Ovary (tissue), 3 donors: Measurements from ENCODE around the gene SULF2.

Experiments
- EP300 ChIP-seq: sonication (generic); formaldehyde crosslinking; IDR thresholded peaks from one replicate; pipeline ENCODE4 v1.6.1; 2017; ENCODE audit warnings: antibody characterized with exemption
- POLR2A ChIP-seq: fragments of 450-650 bp; IDR thresholded peaks from one replicate; pipeline ENCODE4 v1.6.1; 2017; ENCODE audit warnings: antibody characterized with exemption, mild to moderate bottlenecking, moderate library complexity
- TF ChIP-seq, protein P1 (sequence below), 3 donors: fragments of 450-650 bp in 2 of 3; fragments of 200-600 bp in 1 of 3; IDR thresholded peaks; one replicate each; pipeline versions ENCODE4 v1.5.1 to v1.8.0; 2016 to 2022; ENCODE audit warnings: antibody characterized with exemption in 3 of 3, mild to moderate bottlenecking in 1 of 3
- donor health status: DM: no; HTN: no; CAD: no.

DNA sequence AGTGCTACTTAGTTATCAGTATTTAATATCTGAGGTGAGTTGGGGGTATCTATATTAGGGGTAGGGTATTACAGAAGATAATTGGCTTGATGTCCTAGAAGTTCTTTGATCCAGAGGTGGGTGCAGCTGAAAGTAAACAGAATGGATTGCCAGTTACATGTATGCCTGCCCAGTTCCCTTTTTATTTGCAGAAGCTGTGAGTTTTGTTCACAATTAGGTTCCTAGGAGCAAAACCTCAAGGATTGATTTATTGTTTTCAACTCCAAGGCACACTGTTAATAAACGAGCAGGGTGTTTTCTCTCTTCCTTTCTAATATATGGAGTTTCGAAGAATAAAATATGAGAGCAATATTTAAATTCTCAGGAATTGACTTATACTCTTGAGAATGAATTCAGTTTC, 129.0 kb downstream of the SULF2 start:
- TF ChIP-seq, protein P1, sequence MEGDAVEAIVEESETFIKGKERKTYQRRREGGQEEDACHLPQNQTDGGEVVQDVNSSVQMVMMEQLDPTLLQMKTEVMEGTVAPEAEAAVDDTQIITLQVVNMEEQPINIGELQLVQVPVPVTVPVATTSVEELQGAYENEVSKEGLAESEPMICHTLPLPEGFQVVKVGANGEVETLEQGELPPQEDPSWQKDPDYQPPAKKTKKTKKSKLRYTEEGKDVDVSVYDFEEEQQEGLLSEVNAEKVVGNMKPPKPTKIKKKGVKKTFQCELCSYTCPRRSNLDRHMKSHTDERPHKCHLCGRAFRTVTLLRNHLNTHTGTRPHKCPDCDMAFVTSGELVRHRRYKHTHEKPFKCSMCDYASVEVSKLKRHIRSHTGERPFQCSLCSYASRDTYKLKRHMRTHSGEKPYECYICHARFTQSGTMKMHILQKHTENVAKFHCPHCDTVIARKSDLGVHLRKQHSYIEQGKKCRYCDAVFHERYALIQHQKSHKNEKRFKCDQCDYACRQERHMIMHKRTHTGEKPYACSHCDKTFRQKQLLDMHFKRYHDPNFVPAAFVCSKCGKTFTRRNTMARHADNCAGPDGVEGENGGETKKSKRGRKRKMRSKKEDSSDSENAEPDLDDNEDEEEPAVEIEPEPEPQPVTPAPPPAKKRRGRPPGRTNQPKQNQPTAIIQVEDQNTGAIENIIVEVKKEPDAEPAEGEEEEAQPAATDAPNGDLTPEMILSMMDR (IDR thresholded peaks at IDR 0.05), result no peak
- TF ChIP-seq POLR2A (no peak), EP300 (no peak)
